Measurements from ENCODE around the gene TRIM38.
"Not testable (repeated sequence)": the region's sequence is repeated elsewhere in the genome, so short reads cannot be mapped to it uniquely, and the experiment has no call there.

TRIM38 gene

DNA sequence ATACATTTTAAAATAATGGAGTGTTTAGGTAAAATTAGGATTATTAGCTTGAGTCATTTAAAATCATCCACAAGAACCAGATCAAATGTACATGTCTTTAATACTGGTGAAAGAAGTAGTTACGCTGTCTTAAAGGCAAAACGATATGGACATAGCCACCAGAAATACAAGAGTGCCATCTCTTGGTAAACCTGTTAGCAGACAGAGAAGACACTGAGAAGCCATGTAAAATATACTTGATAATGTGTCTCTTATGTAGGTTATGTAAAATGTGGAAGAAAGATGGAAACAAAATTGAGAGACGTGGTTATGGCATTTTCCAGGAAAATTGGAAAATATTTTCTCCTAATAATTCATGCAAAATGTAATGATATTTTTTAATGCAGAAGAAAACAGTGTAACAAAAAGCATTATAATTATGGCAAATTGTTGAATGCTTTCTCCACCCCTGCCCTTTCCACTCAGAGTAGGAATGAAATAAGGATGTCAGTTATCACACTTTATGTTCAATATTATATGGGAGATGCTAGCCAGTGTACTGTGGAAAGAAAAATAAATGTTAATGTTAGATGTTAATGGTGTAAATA is 19.9 kb upstream of the TRIM38 start:
- DNase-seq (ENCODE audit: low read depth), result peak; percentile 62

DNA sequence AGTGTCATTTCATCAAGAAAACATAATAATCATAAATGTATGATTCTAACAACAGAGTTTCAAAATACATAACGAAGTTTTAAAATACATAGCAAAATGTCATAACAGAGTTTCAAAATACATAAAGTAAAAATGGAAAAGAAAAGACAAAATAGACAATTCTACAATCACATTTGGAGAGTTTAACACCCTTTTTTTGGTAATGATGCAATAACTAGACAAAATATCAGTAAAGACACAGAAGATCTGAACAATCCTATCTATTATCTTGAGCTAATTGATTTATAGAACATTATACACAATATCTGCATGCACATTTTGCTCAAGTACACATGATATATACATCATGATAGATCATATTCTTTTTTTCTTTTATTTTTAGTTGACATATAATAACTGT is 18.7 kb upstream of the TRIM38 start:
- DNase-seq (ENCODE audit: low read depth), result no peak

DNA sequence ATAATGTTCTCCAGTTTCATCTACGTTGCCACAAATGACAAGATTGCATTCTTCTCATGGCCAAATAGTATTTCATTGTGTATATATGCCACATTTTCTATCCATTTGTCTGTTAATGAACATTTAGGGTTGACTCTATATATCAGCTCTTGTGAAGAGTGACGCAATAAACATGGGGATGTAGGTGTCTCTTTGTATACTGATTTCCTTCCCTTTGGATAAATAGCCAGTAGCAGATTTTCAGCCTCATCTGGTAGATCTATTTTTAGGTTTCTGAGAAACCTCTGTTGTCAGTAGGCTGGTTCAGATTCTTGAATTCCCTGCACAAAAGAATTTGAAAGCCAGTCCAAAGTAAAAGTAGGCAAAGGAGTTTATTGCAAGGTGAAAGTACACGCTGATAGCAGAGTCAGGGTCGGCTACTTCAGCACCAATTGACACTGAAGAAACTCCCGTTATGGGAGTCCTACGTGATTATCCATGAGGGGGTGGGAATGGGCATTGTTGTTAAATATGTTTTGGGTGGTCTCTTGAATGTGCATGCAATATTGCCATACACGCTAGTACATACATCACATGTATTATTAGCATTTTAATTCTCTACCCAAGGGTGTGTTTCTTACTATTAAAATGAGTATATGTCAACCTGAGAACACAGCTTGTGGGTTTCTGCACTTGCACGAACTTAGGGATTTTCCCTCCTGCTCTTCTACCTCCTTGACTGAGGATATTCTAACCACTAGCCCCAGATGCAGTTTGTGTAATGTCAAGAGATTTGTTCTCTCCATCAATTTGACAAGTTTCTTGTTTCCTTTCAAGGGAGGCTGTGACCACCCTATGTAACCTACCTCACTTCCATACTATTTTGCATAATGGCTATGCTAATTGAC is 17.7 kb upstream of the TRIM38 start:
- DNase-seq (ENCODE audit: low read depth), result peak; percentile 27

DNA sequence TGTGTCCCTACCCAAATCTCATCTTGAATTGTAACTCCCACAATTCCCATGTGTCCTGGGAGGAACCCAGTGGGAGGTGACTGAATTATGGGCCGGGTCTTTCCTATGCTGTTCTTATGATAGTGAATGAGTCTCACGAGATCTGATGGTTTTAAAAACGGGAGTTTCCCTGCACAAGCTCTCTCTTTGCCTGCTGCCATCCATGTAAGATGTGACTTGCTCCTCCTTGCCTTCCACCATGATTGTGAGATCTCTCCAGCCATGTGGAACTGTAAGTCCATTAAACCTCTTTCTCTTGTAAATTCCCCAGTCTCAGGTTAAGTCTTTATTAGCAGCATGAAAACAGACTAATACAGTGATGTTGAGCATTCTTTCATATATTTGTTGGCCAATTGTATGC is 16.9 kb upstream of the TRIM38 start:
- not testable (repeated sequence) for DNase-seq (ENCODE audit: low read depth)

DNA sequence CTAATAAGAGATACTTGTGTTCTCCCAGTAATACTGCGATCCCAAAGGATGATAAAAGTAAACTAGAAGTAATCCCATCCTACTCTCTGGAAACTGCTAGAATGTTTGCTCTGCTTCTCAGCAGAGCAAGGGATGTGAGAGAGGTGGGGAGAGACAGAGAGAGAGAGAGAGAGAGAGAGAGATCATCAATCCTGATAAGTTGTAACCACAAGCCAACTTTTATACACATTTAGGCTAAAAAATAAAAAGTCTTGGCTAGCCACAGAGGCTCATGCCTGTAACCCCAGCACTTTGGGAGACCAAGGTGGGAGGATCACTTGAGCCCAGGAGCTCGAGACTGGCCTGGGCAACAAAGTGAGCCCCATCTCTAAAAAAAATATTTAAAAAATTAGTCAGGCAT is 16.0 kb upstream of the TRIM38 start:
- no peak for DNase-seq (ENCODE audit: low read depth)

DNA sequence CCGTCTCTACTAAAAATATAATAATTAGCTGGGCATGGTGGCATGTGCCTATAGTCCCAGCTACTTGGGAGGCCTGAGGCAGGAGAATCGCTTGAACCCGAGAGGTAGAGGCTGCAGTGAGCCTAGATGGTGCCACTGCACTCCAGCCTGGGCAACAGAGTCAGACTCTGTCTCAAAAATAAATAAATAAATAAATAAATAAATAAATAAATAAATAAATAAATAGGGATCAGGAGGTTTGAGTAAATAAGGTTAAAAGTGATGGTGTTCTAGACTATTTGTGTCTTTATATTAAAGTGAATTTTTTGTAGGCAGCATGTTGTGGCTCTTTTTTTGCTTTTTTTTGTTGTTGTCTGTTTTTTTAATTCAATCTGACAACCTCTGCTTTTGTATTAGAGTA is 15.1 kb upstream of the TRIM38 start:
- not testable (repeated sequence) for DNase-seq (ENCODE audit: low read depth)

DNA sequence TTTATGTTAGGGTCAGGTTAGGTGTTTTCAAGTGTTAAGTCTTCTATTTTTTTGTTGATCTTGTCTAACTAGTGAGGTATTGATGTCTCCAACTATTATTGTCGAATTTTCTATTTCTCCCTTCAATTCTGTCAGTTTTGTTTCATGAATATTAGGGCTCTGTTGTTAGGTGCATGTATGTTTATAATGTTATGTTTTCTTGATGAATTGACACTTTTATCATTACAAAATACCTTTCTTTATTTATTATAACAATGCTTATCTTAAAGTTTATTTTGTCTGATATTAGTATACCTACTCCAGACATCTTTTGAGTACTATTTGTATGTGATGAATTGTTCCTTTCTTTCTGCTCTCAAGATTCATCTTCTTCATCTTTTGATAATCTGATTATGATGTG is 12.9 kb upstream of the TRIM38 start:
- DNase-seq (ENCODE audit: low read depth), result no peak

DNA sequence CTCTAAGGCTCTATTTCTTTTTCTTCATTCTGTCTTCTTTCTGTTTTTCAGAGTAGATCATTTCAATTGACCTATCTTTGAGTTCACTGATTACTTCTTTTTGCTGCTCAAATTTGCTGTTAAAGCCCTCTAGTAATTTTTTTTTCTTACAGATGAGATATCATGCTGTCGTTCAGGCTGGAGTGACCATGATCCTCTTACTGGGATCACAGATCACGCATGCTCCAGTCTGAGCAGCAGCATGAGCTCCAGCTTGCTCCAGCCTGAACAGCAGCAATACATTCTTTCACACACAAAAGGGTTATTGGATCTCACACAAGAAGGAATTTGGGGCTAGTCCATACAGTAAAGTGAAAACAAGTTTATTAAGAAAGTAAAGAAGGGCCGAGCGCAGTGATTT is 12.3 kb upstream of the TRIM38 start:
- DNase-seq (ENCODE audit: low read depth), result no peak

DNA sequence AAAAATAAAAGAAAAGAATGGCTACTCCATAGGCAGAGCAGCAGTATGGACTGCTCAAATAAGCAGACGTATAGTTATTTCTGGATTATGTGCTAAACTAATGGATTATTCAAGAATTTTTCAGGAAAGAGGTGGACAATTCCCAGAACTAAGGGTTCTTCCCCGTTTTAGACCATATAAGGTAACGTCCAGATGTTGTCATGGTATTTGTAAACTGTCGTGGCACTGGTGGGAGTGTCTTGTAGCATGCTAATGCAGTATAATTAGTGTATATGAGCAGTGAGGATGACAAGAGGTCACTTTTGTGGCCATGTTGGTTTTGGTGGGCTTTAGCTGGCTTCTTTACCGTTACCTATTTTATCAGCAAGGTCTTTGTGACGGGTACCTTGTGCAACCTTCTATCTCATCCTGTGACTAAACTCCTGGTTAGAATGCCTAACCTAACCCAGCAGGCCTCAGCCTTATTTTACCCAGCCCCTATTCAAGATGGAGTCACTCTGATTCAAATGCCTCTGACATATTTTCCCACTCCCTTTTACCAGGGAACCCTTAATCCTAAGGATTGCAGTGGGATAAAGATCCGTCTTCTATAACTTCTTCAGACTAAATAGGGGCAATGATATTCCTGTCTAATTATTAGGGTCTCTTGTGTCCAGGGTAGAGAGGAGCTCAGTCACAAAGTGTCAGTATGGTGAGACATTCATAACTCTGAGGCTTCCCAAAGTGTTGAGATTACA is 11.1 kb upstream of the TRIM38 start:
- no peak for DNase-seq (ENCODE audit: low read depth)

DNA sequence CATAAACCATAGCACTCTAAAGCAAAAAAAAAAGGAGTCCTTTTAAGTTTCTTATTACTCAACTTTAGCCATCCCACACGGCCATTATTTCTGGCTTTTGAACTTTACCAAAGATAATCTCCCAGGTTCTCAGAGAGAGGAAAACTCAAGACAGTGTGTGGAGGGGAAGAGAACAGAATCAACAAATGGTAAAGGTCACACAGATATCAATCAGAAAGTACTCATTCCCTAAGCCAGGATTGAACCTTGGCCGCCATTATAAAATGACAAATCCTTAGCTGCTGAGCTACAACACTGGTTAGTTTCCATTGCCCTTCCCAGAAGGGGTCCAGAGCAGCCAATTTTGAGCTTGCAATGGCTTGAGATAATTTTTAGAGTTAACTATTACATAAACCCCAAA is 10.1 kb upstream of the TRIM38 start:
- no peak for DNase-seq (ENCODE audit: low read depth)

DNA sequence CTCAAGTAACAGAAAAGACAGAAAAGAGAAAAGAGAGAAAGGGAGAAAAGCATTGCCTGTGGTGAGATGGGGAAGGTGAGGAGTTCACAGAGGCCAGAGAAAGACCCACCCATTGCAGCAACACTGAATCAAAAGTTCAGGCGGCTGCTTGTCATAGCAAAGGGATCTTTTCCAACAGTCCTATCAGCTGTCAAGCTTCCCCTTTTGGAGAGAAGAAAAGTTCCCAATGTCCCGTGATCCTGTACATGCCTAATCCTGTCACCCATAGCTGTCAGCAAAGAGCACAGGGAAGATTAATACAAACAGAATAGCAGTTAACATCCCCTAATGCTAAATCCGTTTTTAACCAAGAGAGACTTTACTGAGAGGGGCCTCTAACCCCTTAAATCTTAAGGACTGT is 8.9 kb upstream of the TRIM38 start:
- no peak for DNase-seq (ENCODE audit: low read depth)

DNA sequence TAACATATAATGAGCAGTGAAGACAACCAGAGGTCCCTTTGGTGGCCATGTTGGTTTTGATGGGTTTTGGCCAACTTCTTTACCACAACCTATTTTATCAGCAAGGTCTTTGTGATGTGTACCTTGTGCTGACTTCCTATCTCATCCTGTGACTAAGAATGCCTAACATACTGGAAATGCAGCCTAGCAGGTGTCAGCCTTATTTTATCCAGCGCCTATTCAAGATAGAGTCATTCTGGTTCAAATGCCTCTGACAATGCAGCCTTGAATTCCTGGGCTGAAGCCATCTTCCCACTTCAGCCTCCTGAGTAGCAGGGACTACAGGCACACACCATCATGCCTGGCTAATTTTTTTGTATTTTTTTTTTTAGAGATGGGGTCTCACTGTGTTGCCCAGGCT is 7.8 kb upstream of the TRIM38 start:
- DNase-seq (ENCODE audit: low read depth), result no peak

DNA sequence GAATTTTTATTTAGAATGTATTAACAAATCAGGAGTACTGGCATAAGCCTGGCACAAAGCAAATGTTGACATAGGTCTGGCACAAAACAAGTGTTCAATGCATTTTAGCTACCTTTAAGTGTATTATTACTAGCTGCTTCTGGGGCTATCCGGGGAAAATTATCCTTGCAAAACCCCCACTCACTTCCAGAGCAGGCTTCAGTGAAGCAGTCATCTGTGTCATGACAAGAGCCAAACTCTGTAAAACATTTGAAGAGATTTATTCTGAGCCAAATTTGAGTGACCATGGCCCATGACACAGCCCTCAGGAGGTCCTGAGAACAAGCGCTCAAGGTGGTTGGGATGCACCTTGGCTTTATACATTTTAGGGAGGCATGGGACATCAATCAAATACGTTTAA is 6.4 kb upstream of the TRIM38 start:
- DNase-seq (ENCODE audit: low read depth), result no peak

DNA sequence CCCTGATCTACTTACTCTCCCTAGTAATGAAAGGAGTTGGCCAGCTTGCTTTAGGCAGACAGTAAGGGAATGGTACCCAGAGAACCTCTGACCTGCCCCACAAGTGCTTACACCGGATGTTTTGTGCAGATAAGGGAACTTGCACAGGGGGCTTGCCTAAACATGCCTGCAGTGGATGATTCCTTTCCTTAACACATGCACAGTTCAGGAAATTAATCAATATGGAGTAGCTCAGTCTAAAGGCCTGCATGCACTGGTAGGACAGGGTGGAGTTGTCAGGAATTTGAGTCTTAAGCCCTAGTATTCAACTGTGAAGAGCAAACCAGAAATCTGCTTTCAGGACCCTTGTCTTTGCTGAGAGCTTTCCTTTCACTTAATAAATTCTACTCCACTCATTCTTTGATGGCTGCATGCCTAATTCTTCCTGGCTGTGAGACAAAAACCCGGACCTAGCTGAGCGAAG is 3.9 kb upstream of the TRIM38 start:
- no peak for DNase-seq (ENCODE audit: low read depth)

DNA sequence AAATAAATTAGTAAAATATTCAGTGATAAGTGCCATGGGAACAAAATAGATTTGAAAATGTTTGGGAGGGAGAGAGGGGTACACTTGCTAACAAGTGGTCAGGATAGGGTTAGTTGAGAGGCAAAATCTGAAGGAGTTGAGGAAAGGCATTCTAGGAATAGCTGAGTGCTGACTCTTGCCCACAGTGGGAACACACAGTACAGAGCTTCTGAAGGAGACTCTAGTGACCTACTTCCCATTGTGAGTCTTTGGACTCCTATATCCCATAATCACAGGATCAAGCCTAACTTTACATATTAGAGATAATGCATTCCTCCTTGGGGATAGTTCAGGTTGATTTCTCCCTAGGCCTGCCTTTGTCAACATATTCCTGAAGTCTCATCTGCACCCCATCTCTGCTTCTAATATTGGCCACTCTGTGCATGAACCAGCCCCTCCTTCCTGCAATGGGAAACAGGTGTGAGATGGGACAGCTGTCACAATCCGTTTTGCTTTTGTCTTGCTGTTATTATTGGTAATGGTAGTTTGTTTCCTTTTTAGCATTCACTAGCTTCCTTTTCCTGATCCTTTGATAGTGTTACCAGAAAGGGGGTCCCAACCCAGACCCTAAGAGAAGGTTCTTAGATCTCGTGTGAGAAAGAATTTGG is 2.6 kb upstream of the TRIM38 start:
- DNase-seq (ENCODE audit: low read depth), result peak; percentile 78

DNA sequence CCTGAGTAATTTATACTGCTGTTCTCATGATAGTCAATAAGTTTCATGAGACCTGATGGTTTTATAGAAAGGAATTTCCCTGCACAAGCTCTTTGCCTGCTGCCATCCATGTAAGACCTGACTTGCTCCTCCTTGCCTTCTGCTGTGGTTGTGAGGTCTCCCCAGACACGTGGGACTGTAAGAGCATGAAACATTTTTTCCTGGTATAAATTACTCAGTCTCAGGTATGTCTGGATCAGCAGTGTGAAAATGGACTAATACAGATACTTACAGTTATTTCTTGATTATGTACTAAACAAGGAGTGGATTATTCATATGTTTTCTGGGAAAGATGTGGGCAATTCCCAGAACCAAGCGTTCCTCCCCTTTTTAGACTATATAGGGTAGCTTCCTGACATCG is 1.9 kb upstream of the TRIM38 start:
- DNase-seq (ENCODE audit: low read depth), result no peak

DNA sequence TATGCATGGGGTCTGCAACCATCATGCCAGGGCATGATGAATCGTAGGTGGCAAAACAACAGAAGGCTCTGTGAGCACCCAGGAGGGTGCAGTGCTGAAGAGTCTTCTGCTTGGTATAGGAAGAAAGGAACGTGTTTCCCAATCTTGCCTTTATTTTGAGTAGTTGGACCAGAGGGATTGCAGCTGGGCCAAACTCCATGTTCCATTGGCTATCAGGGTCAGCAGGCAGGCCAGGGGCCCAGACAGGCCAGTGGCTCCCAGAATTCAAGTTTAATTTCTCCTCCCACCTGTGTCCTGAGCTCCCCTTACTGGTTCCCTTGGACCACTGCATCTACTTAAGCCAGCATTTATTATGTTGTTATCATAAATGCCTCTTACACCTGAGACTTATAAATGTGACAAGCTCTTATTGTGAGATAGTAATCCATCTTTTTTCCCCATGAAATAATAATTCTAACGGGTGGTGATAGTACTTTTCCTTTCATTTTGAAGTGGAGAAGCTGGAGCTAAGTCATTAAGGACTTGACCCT is 918 bp upstream of the TRIM38 start:
- no peak for DNase-seq (ENCODE audit: low read depth)

DNA sequence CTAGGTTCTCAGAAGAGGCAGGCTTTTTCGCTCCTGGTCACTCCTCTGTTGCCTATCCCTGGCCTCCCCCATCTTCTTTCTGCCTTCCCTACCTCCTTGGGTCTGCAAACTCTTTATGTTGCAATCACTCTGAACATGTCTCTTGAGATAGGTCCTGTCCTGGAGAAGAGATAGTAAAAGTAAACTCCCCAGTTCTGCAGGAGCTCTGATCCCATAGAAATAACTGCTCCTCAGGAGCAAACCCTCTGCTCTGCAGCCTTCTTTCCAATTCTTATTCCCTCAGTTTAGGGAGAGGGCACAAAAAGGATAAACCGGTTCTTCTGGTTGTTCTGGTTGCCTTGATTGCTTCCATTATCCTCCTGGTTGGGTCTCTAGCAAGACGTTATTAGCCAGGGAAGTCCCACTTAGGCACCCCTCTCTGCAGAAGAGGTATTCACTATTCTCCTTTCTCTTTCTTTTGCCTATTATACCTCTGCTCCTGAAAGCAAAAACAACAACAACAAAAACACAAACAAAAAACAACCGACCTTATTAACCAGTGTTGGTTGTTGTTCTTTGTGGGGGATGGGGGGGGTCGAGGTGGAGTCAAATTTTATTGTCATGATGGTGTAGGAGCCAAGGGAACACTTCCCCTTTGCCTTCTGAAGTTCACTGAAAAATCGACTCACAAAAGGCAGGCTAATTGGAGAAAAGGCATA is 973 bp downstream of the TRIM38 start:
- DNase-seq (ENCODE audit: low read depth), result peak; percentile 70

DNA sequence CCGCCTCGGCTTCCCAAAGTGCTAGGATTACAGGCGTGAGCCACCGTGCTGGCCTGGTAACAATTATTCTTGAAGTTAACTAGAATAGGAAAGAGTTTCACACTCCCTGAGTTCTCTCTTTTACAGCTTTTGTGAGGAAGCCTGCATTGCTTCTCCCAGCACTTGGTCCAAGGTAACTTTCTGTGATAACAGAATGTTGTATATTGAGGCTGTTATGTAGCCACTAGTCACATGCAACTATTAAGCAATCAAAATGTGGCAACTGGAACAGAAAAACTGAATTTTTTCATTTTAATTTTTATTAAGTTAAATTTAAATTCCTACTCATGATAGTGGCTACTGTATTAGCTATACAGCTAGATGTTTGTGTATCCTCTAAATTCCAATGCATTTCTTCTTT is 2.5 kb downstream of the TRIM38 start:
- DNase-seq (ENCODE audit: low read depth), result no peak

DNA sequence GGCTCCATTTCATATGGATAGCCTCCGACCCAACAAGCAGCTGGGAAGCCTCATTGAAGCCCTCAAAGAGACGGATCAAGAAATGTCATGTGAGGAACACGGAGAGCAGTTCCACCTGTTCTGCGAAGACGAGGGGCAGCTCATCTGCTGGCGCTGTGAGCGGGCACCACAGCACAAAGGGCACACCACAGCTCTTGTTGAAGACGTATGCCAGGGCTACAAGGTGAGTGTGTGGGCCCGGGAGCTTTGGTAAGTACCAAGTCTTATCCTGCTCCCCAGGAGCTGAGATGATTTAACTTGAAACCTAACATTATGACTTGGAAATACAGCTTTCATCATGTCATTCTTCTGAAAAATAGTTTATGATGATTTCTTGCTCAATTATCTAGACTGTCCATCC is 4.1 kb downstream of the TRIM38 start:
- DNase-seq (ENCODE audit: low read depth), result no peak

DNA sequence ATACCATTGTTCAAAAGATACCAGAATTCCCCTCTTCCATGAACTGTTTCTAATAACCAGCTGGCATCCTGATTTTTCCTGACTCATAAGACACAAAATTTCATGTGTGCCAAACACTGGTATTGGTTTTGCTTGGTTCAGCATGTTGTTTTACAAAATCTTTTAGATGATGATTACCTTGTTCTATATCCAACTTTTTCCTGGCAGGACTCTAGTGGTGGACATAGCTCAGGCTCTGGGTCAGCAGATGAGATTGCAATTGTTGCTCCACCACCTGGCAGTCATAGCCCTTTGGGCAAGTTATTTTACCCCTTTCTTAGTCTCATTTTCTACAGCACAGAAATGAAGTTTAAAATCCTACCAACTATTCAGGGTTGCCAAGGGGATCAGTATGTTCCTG is 6.2 kb downstream of the TRIM38 start:
- DNase-seq (ENCODE audit: low read depth), result no peak

All from amniotic epithelial cell (primary cell).